Activated CD4-positive, alpha-beta memory T cell treated with anti-CD3 and anti-CD28 coated beads, Interleukin-2, amount 10 ng/mL, durations not matched to agents 7 days and 5 days (primary cell): ENCODE data around the gene SLC15A5. TPM values are rescaled to one million over a fixed set of nuclear protein-coding genes. Genes with fewer than 3 reads are reported as not detected.

Experiments used
- CTCF ChIA-PET: fragments of 350-600 bp; sonication (Branson Sonifier 250); formaldehyde crosslinking; loops from one replicate; lab custom pipeline; 2021; ENCODE audit warnings: antibody characterized with exemption, inconsistent platforms; lab: Charles Lee
- POLR2A ChIA-PET: fragments of 350-600 bp; sonication (Branson Sonifier 250); formaldehyde crosslinking; loops from one replicate; lab custom pipeline; 2021; ENCODE audit warnings: antibody characterized with exemption; lab: Charles Lee
- DNase-seq: peaks from one replicate; pipeline ENCODE4 v3.0.0-alpha.2; 2020
- H3K27ac Mint-ChIP-seq: one replicate; pipeline ENCODE4 v1.8.0; 2021; ENCODE audit warnings: mild to moderate bottlenecking, mixed read lengths
- H3K27me3 Mint-ChIP-seq: one replicate; pipeline ENCODE4 v1.8.0; 2021; ENCODE audit warnings: mixed read lengths
- H3K36me3 Mint-ChIP-seq: one replicate; pipeline ENCODE4 v1.8.0; 2021; ENCODE audit warnings: low read depth, mixed read lengths
- H3K4me1 Mint-ChIP-seq: one replicate; pipeline ENCODE4 v1.8.0; 2021; ENCODE audit warnings: mixed read lengths
- H3K4me3 Mint-ChIP-seq: one replicate; pipeline ENCODE4 v1.8.0; 2021; ENCODE audit warnings: mild to moderate bottlenecking, mixed read lengths
- H3K9me3 Mint-ChIP-seq: one replicate; pipeline ENCODE4 v1.8.0; 2021; ENCODE audit warnings: mixed read lengths
- total RNA-seq, 2 experiments: library from RNA; stranded (reverse); gene quantifications; one replicate each; pipeline ENCODE4 v1.2.3, GENCODE V29; 2021

SLC15A5 gene
- total RNA-seq, 2 experiments from 2014 or later: not detected

DNA sequence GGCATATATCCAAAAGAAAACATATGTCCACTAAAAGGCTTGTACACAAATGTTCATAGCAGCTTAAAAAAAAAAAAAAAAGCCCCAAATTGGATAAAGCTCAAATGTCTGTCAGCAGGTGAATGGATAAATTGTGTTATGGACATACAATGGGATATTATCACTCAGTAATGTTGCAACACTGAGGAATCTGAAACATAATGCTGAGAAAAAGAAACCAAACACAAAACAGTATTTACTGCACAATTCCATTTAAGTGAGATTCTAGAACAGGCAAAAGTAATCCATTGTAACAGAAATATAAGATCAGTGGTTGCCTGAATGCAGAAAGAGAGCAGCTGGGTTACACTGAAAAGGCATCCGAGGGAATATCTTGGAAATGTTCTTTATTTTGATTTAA, 117.9 kb downstream of the SLC15A5 start:
- Mint-ChIP-seq H3K27me3 (no peaks in the 10 kb centered on the region), H3K36me3 (no peaks in the 10 kb centered on the region), H3K4me1 (no peaks in the 10 kb centered on the region), H3K9me3 (no peaks in the 10 kb centered on the region), H3K27ac (no peak overlapping the region), H3K4me3 (no peak overlapping the region)
- DNase-seq: no peak
- POLR2A ChIA-PET: no interaction called here
- CTCF ChIA-PET: no interaction called here

DNA sequence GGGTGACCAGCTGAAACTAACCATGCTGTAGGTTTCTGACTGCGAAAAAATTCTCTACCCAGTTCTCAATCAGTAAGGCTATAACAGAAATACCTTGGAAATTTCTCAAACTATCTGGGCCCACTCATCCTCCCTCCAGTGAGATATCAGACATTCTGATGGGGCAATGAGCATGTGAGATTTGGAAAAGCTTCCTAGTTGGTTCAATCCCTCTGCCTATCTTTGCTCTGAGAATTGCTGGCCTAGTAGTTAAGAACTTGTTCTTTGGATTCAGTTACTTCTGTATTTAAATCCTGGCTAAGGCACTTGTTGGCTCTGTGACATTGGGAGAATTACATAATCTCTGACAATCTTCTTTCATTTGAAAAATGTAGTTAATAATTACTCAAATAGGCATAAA, 119.4 kb downstream of the SLC15A5 start:
- no peaks in the 10 kb centered on the region for H3K9me3 Mint-ChIP-seq
- H3K36me3 Mint-ChIP-seq: no peaks in the 10 kb centered on the region
- DNase-seq: no peak
- no peaks in the 10 kb centered on the region for H3K27me3 Mint-ChIP-seq
- H3K4me3 Mint-ChIP-seq: no peak overlapping the region
- H3K4me1 Mint-ChIP-seq: no peaks in the 10 kb centered on the region
- CTCF ChIA-PET: no interaction called here
- no peak overlapping the region for H3K27ac Mint-ChIP-seq
- POLR2A ChIA-PET: no interaction called here

DNA sequence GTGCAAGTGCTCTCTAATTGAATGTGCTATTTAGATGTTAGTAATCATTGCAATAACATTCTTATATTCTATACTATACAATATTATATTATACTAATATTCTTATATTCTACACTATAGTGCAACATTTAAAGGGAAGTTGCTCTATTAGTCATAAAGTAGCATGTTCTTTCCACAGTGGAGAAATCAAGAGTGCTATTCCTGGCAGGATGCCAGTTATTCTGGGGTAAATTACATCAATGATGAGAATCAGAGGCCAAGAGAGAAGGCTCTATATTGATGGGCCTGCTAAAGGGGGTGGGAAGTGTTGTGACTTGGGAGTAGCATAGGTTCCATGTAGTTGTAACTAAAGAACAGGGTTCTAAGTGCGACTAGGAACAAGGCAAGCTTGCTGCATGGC, 121.5 kb downstream of the SLC15A5 start:
- H3K36me3 Mint-ChIP-seq: no peaks in the 10 kb centered on the region
- no peak overlapping the region for H3K4me3 Mint-ChIP-seq
- ChIA-PET POLR2A (no interaction called here), CTCF (no interaction called here)
- H3K27me3 Mint-ChIP-seq: no peaks in the 10 kb centered on the region
- H3K9me3 Mint-ChIP-seq: no peaks in the 10 kb centered on the region
- H3K4me1 Mint-ChIP-seq: no peaks in the 10 kb centered on the region
- no peak for DNase-seq
- no peak overlapping the region for H3K27ac Mint-ChIP-seq

DNA sequence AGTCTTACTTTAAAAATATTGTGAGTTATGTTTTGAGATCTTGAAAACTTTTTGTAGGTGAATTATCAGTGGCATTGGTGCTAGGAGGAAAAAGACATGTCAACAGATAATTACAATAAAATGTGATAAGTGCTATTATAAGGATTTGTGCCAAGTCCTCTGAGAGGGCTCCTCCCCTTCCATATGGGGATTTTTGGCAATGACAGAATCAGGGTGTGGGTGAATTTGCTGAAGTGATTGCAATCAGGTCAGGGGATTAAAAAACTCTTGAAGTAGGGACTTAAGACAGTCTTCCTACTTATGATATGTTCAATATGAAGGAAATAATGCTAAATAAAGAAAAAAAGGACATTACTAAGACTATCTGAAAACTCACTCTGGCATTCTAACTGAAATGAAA, 122.5 kb downstream of the SLC15A5 start:
- no peaks in the 10 kb centered on the region for H3K36me3 Mint-ChIP-seq
- CTCF ChIA-PET: no interaction called here
- H3K27me3 Mint-ChIP-seq: no peaks in the 10 kb centered on the region
- no peak overlapping the region for H3K4me3 Mint-ChIP-seq
- H3K9me3 Mint-ChIP-seq: no peaks in the 10 kb centered on the region
- no peak overlapping the region for H3K27ac Mint-ChIP-seq
- H3K4me1 Mint-ChIP-seq: no peaks in the 10 kb centered on the region
- DNase-seq: no peak
- POLR2A ChIA-PET: no interaction called here

DNA sequence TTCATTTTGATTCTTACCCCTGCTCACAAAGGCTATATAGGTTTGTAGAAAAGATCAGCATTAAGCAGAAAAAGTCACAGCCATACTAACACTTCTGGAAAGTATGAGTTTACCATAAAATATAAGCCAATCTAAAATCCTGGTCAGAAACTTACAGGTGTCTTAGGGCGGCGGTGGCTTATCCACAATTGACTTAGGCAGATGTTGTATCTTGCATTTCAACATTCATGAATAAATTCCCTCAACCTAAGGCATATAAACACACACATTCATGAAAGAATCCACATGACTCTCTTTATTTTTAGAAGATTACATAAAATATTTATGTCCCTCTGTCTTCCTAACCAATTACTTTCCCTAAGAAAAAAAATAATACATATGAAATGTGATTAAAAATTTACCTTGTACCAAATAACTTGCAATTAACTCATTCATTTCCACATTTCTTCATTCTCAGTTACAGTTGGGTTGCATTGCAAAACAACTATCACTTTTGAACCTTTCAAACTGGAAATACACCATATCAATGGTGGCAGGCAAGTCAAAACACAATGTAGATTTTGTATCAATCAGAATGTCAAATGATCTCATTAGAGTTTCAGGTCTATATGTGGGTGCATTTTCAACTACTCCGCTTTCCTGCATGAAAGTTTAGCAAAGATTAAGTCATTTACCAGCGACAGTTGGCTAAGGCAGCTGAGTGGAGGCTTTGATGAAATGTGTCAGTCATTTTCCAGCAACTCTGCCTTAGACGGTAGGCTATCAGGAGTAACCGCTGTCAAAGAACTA, 124.4 kb downstream of the SLC15A5 start:
- no peaks in the 10 kb centered on the region for H3K27me3 Mint-ChIP-seq

DNA sequence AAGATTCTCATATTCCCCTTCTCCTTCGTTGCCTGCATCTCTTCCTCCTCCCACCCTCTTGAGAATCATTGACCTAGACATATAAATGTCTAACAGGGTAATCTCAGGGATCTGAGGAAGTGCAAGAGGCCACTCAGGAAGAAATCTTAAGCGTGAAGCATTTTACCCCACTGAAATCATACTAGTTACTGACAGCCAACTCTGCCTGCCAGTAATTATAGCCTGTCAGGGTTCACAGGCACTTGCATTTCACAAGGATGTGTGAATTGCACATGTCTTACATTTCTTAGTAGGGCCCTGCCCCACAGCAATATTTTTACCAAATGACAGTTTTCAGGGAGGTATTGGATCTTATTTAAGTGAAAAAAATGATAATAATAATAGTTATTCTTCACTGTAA, 127.2 kb downstream of the SLC15A5 start:
- H3K36me3 Mint-ChIP-seq: no peaks in the 10 kb centered on the region
- CTCF ChIA-PET: no interaction called here
- H3K9me3 Mint-ChIP-seq: peaks cover 3% of the 10 kb centered on the region
- no peak overlapping the region for H3K27ac Mint-ChIP-seq
- H3K27me3 Mint-ChIP-seq: no peaks in the 10 kb centered on the region
- H3K4me3 Mint-ChIP-seq: no peak overlapping the region
- no peaks in the 10 kb centered on the region for H3K4me1 Mint-ChIP-seq
- POLR2A ChIA-PET: no interaction called here
- DNase-seq: no peak

More for the DNA sequence above, 124.4 kb downstream of the SLC15A5 start:
- CTCF ChIA-PET: no interaction called here
- Mint-ChIP-seq H3K4me3 (no peak overlapping the region), H3K36me3 (no peaks in the 10 kb centered on the region), H3K27ac (no peak overlapping the region), H3K4me1 (no peaks in the 10 kb centered on the region), H3K9me3 (no peaks in the 10 kb centered on the region)
- DNase-seq: no peak
- POLR2A ChIA-PET: no interaction called here

DNA sequence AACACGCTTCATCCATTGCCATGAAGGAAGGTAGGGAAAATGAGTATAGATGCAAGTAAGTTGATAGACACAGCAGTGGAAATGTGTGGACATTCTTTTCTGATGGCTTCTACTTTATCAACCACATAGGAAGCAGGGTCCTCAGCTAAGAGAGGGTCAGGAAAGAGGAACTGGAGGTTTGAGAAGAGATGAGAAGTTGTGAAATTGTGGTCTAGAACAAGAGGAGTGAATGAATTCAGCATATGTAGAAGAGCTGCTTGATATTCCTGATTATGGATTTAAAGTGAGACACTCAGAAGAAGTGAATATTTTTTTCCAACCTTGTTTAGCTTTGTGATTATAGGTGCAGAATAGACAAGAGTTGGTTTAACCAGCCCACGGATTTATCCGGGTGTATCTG, 128.5 kb downstream of the SLC15A5 start:
- Mint-ChIP-seq H3K4me3 (no peak overlapping the region), H3K36me3 (no peaks in the 10 kb centered on the region), H3K4me1 (no peaks in the 10 kb centered on the region), H3K27ac (no peak overlapping the region), H3K9me3 (peaks cover 7% of the 10 kb centered on the region), H3K27me3 (no peaks in the 10 kb centered on the region)
- DNase-seq: no peak
- POLR2A ChIA-PET: no interaction called here
- CTCF ChIA-PET: no interaction called here

Other genes with a start within 250 kb of the SLC15A5 start
- gene MGST1, start 70.0 kb upstream of the SLC15A5 start, total RNA-seq: under 1 TPM in 1 of 2 experiments, not detected in 1; 0.38 TPM